Pancreas (tissue), 10 donors: ENCODE measurements around the gene PDE3B. TPM values are rescaled to one million over a fixed set of nuclear protein-coding genes. Genes with fewer than 3 reads are reported as not detected.
"Not testable (repeated sequence)": the region's sequence is repeated elsewhere in the genome, so short reads cannot be mapped to it uniquely, and the experiment has no call there.

ENCODE experiments used
- ATAC-seq, 4 donors: fragments of 200-7000 bp; cut with Tn5 transposase; one replicate each; pipeline versions ENCODE4 v1.8.0 to v1.9.1; 2020; ENCODE audit warnings: mild to moderate bottlenecking in 4 of 4, moderate library complexity in 4 of 4
- DNase-seq, 6 donors: peaks; one replicate each; pipeline ENCODE4 v3.0.0-alpha.2; 2020
- FAIRE-seq: peaks from 2 replicates; lab custom pipeline; 2012; peaks lifted over from hg19 to GRCh38; lab: Jason Lieb, UNC
- H3K27ac ChIP-seq, 4 donors: fragments of 200-600 bp; sonication (generic); 1 replicate in 3 of 4; 2 replicates in 1 of 4; pipeline versions ENCODE4 v1.5.0 to v1.8.0; 2020
- H3K27me3 ChIP-seq, 4 donors: fragments of 200-600 bp; one replicate each; pipeline ENCODE4 v1.8.0; 2021
- H3K36me3 ChIP-seq, 3 donors: fragments of 200-600 bp; sonication (generic) in 1 of 3; one replicate each; pipeline versions ENCODE4 v1.5.0 to v1.8.0; 2020 to 2021
- H3K4me1 ChIP-seq, 3 donors: fragments of 200-600 bp; one replicate each; pipeline ENCODE4 v1.8.0; 2021
- H3K4me3 ChIP-seq, 4 donors: fragments of 200-600 bp; sonication (generic) in 2 of 4; one replicate each; pipeline versions ENCODE4 v1.5.0 to v1.8.0; 2020 to 2021
- H3K9me3 ChIP-seq, 4 donors: fragments of 200-600 bp; one replicate each; pipeline ENCODE4 v1.8.0; 2021
- CTCF ChIP-seq, 4 donors: fragments of 200-600 bp; sonication (generic) in 3 of 4; IDR thresholded peaks; one replicate each; pipeline versions ENCODE4 v1.5.0 to v1.8.0; 2021; ENCODE audit warnings: antibody characterized with exemption in 4 of 4
- WGBS, 2 donors: extraction: QIAGEN DNeasy Blood & Tissue Kit; methylation state at CpG; one replicate each; pipeline ENCODE4 v1.1.7; 2013; 5-methylcytosine and 5-hydroxymethylcytosine counted together
- intact Hi-C, 3 donors: fragments of 100-400 bp; cut with DNase I; formaldehyde crosslinking; loops; one replicate each; pipeline versions ENCODE4 v1.11.1 to v1.14.2; 2022
- polyA plus RNA-seq, 2 donors: library from polyadenylated mRNA; stranded (reverse); fragments of 200-250 nt; gene quantifications; one replicate each; pipeline ENCODE4 v1.2.3, GENCODE V29; 2013
- total RNA-seq, 6 donors: library from RNA; stranded (reverse); fragmentation: NEBNext Ultra II Directional in 4 of 6; extraction: Animal tissue kit (Norgen Biotek cat#: 25700) in 4 of 6; gene quantifications; one replicate each; pipeline versions ENCODE4 v1.2.1 to v1.2.4, GENCODE V29; 2021 to 2023
- donor health status: healthy with polysubstance abuse.
- donor health status: DM: no; HTN: no; CAD: no; lungs with moderate emphysema.
- donor health status: DM: no; HTN: no; CAD: no.
- donor health status: control.
- donor health status: control.
- donor health status: Bipolar disorder and iron deficiency.
- donor health status: DM: yes; HTN: yes; CAD: no.
- donor health status: DM: no; HTN: no; CAD: no.
- donor health status: DM: no; HTN: no; CAD: no.
- donor health status: DM: yes; HTN: yes; CAD: no.

The PDE3B gene
- total and polyA plus RNA-seq, 8 donors: 5.1 to 14.1 (median 9.6) TPM

GRCh38 chr11:14722496-14722895 is 78.9 kb downstream of the PDE3B start:
- H3K27ac ChIP-seq: no peak overlapping the region
- no peak overlapping the region for H3K4me3 ChIP-seq
- TF ChIP-seq CTCF (IDR thresholded peaks at IDR 0.05): no peak
- DNase-seq (no peak), FAIRE-seq (no peak), ATAC-seq (no peak)
- intact Hi-C loops: no loop called here
- no peaks in the 10 kb centered on the region for H3K36me3 ChIP-seq
- WGBS, 2 donors: 93 to 94% methylated on average over 4 of the region's 4 CpGs
- H3K9me3 ChIP-seq: no peaks in the 10 kb centered on the region
- H3K27me3 ChIP-seq: no peaks in the 10 kb centered on the region
- H3K4me1 ChIP-seq: no peaks in the 10 kb centered on the region

- H3K9me3 ChIP-seq: no peaks in the 10 kb centered on the region
- no peak for DNase-seq
- ATAC-seq: no peak
- FAIRE-seq: no peak
- no peak overlapping the region for H3K4me3 ChIP-seq
- H3K27me3 ChIP-seq: no peaks in the 10 kb centered on the region
- 92 to 94% methylated on average over 1 of the region's 1 CpG for WGBS, 2 donors
- H3K27ac ChIP-seq: no peak overlapping the region
- no peaks in the 10 kb centered on the region for H3K36me3 ChIP-seq
- no peaks in the 10 kb centered on the region for H3K4me1 ChIP-seq
- intact Hi-C loops: no loop called here
- TF ChIP-seq CTCF (IDR thresholded peaks at IDR 0.05): no peak
Measured at GRCh38 chr11:14725150-14725549, 81.5 kb downstream of the PDE3B start.

- no peak for TF ChIP-seq CTCF (IDR thresholded peaks at IDR 0.05)
- intact Hi-C loops: no loop called here
- ATAC-seq (no peak), FAIRE-seq (peak; percentile 56), DNase-seq (no peak)
- Histone ChIP-seq H3K27me3 (no peaks in the 10 kb centered on the region), H3K4me3 (no peak overlapping the region), H3K27ac (no peak overlapping the region), H3K4me1 (no peaks in the 10 kb centered on the region), H3K36me3 (no peaks in the 10 kb centered on the region), H3K9me3 (no peaks in the 10 kb centered on the region)
Measured at GRCh38 chr11:14727215-14727614, 83.6 kb downstream of the PDE3B start.

GRCh38 chr11:14727746-14728145 is 84.1 kb downstream of the PDE3B start:
- intact Hi-C loops: no loop called here
- Histone ChIP-seq H3K4me3 (no peak overlapping the region), H3K9me3 (no peaks in the 10 kb centered on the region), H3K36me3 (no peaks in the 10 kb centered on the region), H3K27me3 (no peaks in the 10 kb centered on the region), H3K27ac (no peak overlapping the region), H3K4me1 (no peaks in the 10 kb centered on the region)
- ATAC-seq: no peak
- no peak for DNase-seq
- TF ChIP-seq CTCF (IDR thresholded peaks at IDR 0.05): no peak
- WGBS, 2 donors: 48 to 58% methylated on average over 1 of the region's 1 CpG
- peak; percentile 75 for FAIRE-seq

- H3K9me3 ChIP-seq, H3K36me3 ChIP-seq, H3K4me1 ChIP-seq, DNase-seq, ATAC-seq, H3K4me3 ChIP-seq, intact Hi-C loops, FAIRE-seq, H3K27me3 ChIP-seq, H3K27ac ChIP-seq: not testable (repeated sequence)
- 56 to 60% methylated on average over 2 of the region's 2 CpGs for WGBS, 2 donors
Measured at GRCh38 chr11:14740539-14740938, 96.9 kb downstream of the PDE3B start.

- intact Hi-C loops: no loop called here
- H3K4me3 ChIP-seq: no peak overlapping the region
- no peaks in the 10 kb centered on the region for H3K4me1 ChIP-seq
- H3K27ac ChIP-seq: no peak overlapping the region
- no peaks in the 10 kb centered on the region for H3K36me3 ChIP-seq
- H3K27me3 ChIP-seq: no peaks in the 10 kb centered on the region
- no peak for FAIRE-seq
- WGBS, 2 donors: 63 to 67% methylated on average over 3 of the region's 3 CpGs
- no peaks in the 10 kb centered on the region for H3K9me3 ChIP-seq
- TF ChIP-seq CTCF (IDR thresholded peaks at IDR 0.05): no peak
- DNase-seq: no peak
- no peak for ATAC-seq
Measured at GRCh38 chr11:14741195-14741594, 97.6 kb downstream of the PDE3B start.
